ENCODE results near the gene RBM27.
"Not testable (repeated sequence)": the region's sequence is repeated elsewhere in the genome, so short reads cannot be mapped to it uniquely, and the experiment has no call there.

- TF ChIP-seq, protein P1, sequence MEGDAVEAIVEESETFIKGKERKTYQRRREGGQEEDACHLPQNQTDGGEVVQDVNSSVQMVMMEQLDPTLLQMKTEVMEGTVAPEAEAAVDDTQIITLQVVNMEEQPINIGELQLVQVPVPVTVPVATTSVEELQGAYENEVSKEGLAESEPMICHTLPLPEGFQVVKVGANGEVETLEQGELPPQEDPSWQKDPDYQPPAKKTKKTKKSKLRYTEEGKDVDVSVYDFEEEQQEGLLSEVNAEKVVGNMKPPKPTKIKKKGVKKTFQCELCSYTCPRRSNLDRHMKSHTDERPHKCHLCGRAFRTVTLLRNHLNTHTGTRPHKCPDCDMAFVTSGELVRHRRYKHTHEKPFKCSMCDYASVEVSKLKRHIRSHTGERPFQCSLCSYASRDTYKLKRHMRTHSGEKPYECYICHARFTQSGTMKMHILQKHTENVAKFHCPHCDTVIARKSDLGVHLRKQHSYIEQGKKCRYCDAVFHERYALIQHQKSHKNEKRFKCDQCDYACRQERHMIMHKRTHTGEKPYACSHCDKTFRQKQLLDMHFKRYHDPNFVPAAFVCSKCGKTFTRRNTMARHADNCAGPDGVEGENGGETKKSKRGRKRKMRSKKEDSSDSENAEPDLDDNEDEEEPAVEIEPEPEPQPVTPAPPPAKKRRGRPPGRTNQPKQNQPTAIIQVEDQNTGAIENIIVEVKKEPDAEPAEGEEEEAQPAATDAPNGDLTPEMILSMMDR (optimal IDR thresholded peaks at IDR 0.05 in 1 of 3, IDR thresholded peaks at IDR 0.05 in 1 of 3, conservative IDR thresholded peaks at IDR 0.05 in 1 of 3; ENCODE audit: extremely low read depth in 1 of 3, insufficient read depth in 2 of 3, low read length in 3 of 3), result not testable (repeated sequence)
- TF ChIP-seq EZH2 (IDR thresholded peaks at IDR 0.05; ENCODE audit: low read length), result not testable (repeated sequence)
These were observed 1.6 kb upstream of the RBM27 start for GRCh38 chr5:146201795-146202194.
